T-cell (primary cell): Measurements from ENCODE around the gene C1QL3. TPM values are rescaled to one million over a fixed set of nuclear protein-coding genes. Genes with fewer than 3 reads are reported as not detected.

Experiments used
- ATAC-seq, 4 experiments: fragments of 200-7000 bp in 3 of 4; fragments of 150-1000 bp in 1 of 4; cut with Tn5 transposase; replicated peaks in 1 of 4; 1 replicate in 3 of 4; 2 replicates in 1 of 4; pipeline ENCODE4 v1.10.0; 2021; ENCODE audit warnings: moderate library complexity in 3 of 4, mild to moderate bottlenecking in 2 of 4, moderate number of reproducible peaks in 1 of 4
- CTCF ChIA-PET, 2 donors: fragments of 300-600 bp; sonication (Branson Sonifier 250); formaldehyde crosslinking; loops; one replicate each; lab custom pipeline; 2022; ENCODE audit warnings: antibody characterized with exemption in 2 of 2; lab: Charles Lee
- POLR2A ChIA-PET, 2 donors: fragments of 300-600 bp; sonication (Branson Sonifier 250); formaldehyde crosslinking; loops; one replicate each; lab custom pipeline; 2022; ENCODE audit warnings: antibody characterized with exemption in 2 of 2; lab: Charles Lee
- DNase-seq, 35 experiments: peaks; one replicate each; pipeline versions ENCODE4 v3.0.0 to v3.0.0-alpha.2; 2013 to 2023
- H3K27ac ChIP-seq: one replicate; pipeline ENCODE4 v1.5.1; 2013; ENCODE audit warnings: low read length
- H3K27me3 ChIP-seq, 2 experiments: replicated peaks in 1 of 2; 1 replicate in 1 of 2; 2 replicates in 1 of 2; pipeline versions ENCODE4 v1.6.1 to v1.7.0; 2013; ENCODE audit warnings: low read length in 1 of 2, mixed read lengths in 1 of 2; ENCODE audit not compliant: control insufficient read depth in 2 of 2, insufficient read depth in 2 of 2; ENCODE audit errors: extremely low read depth in 1 of 2
- H3K36me3 ChIP-seq, 2 donors: 1 replicate in 1 of 2; 2 replicates in 1 of 2; pipeline versions ENCODE4 v1.6.1 to v1.7.0; 2013; ENCODE audit warnings: low read length in 1 of 2; ENCODE audit not compliant: control insufficient read depth in 2 of 2, insufficient read depth in 1 of 2; ENCODE audit errors: extremely low read depth in 1 of 2
- H3K4me1 ChIP-seq, 2 experiments: 1 replicate in 1 of 2; 2 replicates in 1 of 2; pipeline versions ENCODE4 v1.6.1 to v1.7.0; 2013; ENCODE audit warnings: low read length in 2 of 2, mixed read lengths in 1 of 2; ENCODE audit not compliant: insufficient read depth in 2 of 2, control insufficient read depth in 1 of 2; ENCODE audit errors: extremely low read depth in 1 of 2
- H3K4me3 ChIP-seq, 2 donors: 1 replicate in 1 of 2; 2 replicates in 1 of 2; pipeline versions ENCODE4 v1.5.1 to v1.7.0; 2013; ENCODE audit warnings: mild to moderate bottlenecking in 2 of 2, low read length in 1 of 2, moderate library complexity in 1 of 2; ENCODE audit not compliant: control insufficient read depth in 1 of 2; ENCODE audit errors: extremely low read depth in 1 of 2
- H3K9me3 ChIP-seq: 2 replicates; pipeline ENCODE4 v1.7.0; 2013
- H3K27ac Mint-ChIP-seq, 2 donors: one replicate each; pipeline ENCODE4 v1.8.0; 2020 to 2021; ENCODE audit warnings: mild to moderate bottlenecking in 2 of 2, mixed read lengths in 2 of 2
- H3K27me3 Mint-ChIP-seq, 2 donors: one replicate each; pipeline ENCODE4 v1.8.0; 2021 to 2022; ENCODE audit warnings: mixed read lengths in 2 of 2
- H3K36me3 Mint-ChIP-seq: one replicate; pipeline ENCODE4 v1.8.0; 2021; ENCODE audit warnings: mixed read lengths
- H3K4me1 Mint-ChIP-seq, 3 donors: one replicate each; pipeline ENCODE4 v1.8.0; 2020 to 2022; ENCODE audit warnings: mixed read lengths in 3 of 3, mild to moderate bottlenecking in 1 of 3
- H3K4me3 Mint-ChIP-seq, 3 donors: one replicate each; pipeline ENCODE4 v1.8.0; 2020 to 2022; ENCODE audit warnings: mild to moderate bottlenecking in 3 of 3, mixed read lengths in 3 of 3, moderate library complexity in 3 of 3
- H3K9me3 Mint-ChIP-seq, 3 donors: one replicate each; pipeline ENCODE4 v1.8.0; 2020 to 2022; ENCODE audit warnings: mixed read lengths in 3 of 3
- WGBS: methylation state at CpG from one replicate; pipeline ENCODE4 v1.1.5; 2013; ENCODE audit warnings: missing lambda C conversion rate; ENCODE audit not compliant: insufficient coverage; 5-methylcytosine and 5-hydroxymethylcytosine counted together
- total RNA-seq, 35 experiments: library from RNA in 6 of 35; stranded (reverse) in 6 of 35; fragments of 120-200 nt in 1 of 35; gene quantifications; one replicate each; pipeline versions ENCODE4 v1.2.1 to v1.2.4 and lab custom pipeline; 2013 to 2026

The C1QL3 gene
- total RNA-seq, 5 donors from 2014 or later (not counting 1 experiment from before 2014, with no cell fraction given): not detected

DNA sequence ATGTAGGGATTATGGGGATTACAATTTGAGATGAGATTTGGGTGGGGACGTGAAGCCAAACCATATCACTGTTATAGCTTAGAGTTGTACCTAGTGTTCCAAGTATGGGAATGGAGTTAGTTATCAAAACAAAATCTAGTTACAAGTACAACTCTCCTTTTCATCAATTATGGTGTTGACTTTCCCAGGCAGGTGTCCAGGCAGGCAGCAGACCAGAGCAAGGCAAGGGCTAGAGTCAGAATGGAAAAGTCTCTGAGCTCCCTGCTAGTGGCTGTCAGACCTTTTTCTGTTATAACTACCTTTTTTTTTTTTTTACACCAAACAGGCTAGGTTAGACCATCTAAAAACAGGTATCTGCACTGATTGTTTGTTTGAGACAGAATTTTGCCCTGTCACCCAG lies 55.7 kb downstream of the C1QL3 start:
- Mint-ChIP-seq H3K36me3 (peaks cover 34% of the 10 kb centered on the region), H3K4me1 (peaks cover 19 to 28% (median 24%) of the 10 kb centered on the region in 3 donors), H3K27me3 (no peaks in the 10 kb centered on the region), H3K9me3 (no peaks in the 10 kb centered on the region), H3K27ac (no peak overlapping the region), H3K4me3 (no peak overlapping the region)
- Histone ChIP-seq H3K4me3 (no peak overlapping the region), H3K9me3 (no peaks in the 10 kb centered on the region), H3K27me3 (no peaks in the 10 kb centered on the region), H3K4me1 (no peaks in the 10 kb centered on the region), H3K36me3 (no peaks in the 10 kb centered on the region), H3K27ac (no peak overlapping the region)
- ATAC-seq (no peak), DNase-seq (no peak)
- CTCF ChIA-PET: no interaction called here
- WGBS: no CpG with 5 or more reads among the region's 1 CpG
- POLR2A ChIA-PET: no interaction called here

Other genes starting within 250 kb of the C1QL3 start
- 10 to 100 TPM; 12.9 to 18.6 (median 16.7) TPM for gene PTER, start 84.9 kb downstream of the C1QL3 start, total RNA-seq